ENCODE results near the gene F9. TPM values are rescaled to one million over a fixed set of nuclear protein-coding genes. Genes with fewer than 3 reads are reported as not detected.

Gene F9
- total RNA-seq, 1 donor from 2014 or later, result not detected

GRCh38 chrX:139543920-139544319 lies 13.4 kb downstream of the F9 start:
- TF ChIP-seq, protein P1, sequence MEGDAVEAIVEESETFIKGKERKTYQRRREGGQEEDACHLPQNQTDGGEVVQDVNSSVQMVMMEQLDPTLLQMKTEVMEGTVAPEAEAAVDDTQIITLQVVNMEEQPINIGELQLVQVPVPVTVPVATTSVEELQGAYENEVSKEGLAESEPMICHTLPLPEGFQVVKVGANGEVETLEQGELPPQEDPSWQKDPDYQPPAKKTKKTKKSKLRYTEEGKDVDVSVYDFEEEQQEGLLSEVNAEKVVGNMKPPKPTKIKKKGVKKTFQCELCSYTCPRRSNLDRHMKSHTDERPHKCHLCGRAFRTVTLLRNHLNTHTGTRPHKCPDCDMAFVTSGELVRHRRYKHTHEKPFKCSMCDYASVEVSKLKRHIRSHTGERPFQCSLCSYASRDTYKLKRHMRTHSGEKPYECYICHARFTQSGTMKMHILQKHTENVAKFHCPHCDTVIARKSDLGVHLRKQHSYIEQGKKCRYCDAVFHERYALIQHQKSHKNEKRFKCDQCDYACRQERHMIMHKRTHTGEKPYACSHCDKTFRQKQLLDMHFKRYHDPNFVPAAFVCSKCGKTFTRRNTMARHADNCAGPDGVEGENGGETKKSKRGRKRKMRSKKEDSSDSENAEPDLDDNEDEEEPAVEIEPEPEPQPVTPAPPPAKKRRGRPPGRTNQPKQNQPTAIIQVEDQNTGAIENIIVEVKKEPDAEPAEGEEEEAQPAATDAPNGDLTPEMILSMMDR (conservative IDR thresholded peaks at IDR 0.05), result no peak
- Mint-ChIP-seq H3K4me1 (no peaks in the 10 kb centered on the region), H3K36me3 (ENCODE audit: low read depth) (no peaks in the 10 kb centered on the region), H3K27ac (ENCODE audit: unreplicated experiment) (no peak overlapping the region), H3K27me3 (ENCODE audit: low read depth) (no peaks in the 10 kb centered on the region), H3K9me3 (peaks cover 2% of the 10 kb centered on the region), H3K4me3 (no peak overlapping the region)
- DNase-seq (ENCODE audit: low read depth, low spot score), result no peak

- TF ChIP-seq, protein P1 (conservative IDR thresholded peaks at IDR 0.05), result no peak
- DNase-seq (ENCODE audit: low read depth, low spot score), result no peak
- Mint-ChIP-seq H3K27me3 (ENCODE audit: low read depth) (no peaks in the 10 kb centered on the region), H3K36me3 (ENCODE audit: low read depth) (no peaks in the 10 kb centered on the region), H3K27ac (ENCODE audit: unreplicated experiment) (no peak overlapping the region), H3K4me1 (no peaks in the 10 kb centered on the region), H3K9me3 (peaks cover 2% of the 10 kb centered on the region), H3K4me3 (no peak overlapping the region)
Measured at GRCh38 chrX:139544591-139544990, 14.1 kb downstream of the F9 start.

GRCh38 chrX:139554376-139554775 lies 23.8 kb downstream of the F9 start:
- no peak overlapping the region for H3K4me3 Mint-ChIP-seq
- H3K9me3 Mint-ChIP-seq, result peaks cover 2% of the 10 kb centered on the region
- H3K36me3 Mint-ChIP-seq (ENCODE audit: low read depth), result no peaks in the 10 kb centered on the region
- TF ChIP-seq, protein P1 (conservative IDR thresholded peaks at IDR 0.05), result no peak
- no peak for DNase-seq (ENCODE audit: low read depth, low spot score)
- no peaks in the 10 kb centered on the region for H3K27me3 Mint-ChIP-seq (ENCODE audit: low read depth)
- H3K4me1 Mint-ChIP-seq, result peaks cover 9% of the 10 kb centered on the region
- no peak overlapping the region for H3K27ac Mint-ChIP-seq (ENCODE audit: unreplicated experiment)

GRCh38 chrX:139554991-139555675 lies 24.6 kb downstream of the F9 start:
- H3K27ac Mint-ChIP-seq (ENCODE audit: unreplicated experiment), result no peak overlapping the region
- peaks cover 5% of the 10 kb centered on the region for H3K4me1 Mint-ChIP-seq
- peaks cover 2% of the 10 kb centered on the region for H3K27me3 Mint-ChIP-seq (ENCODE audit: low read depth)
- H3K36me3 Mint-ChIP-seq (ENCODE audit: low read depth), result no peaks in the 10 kb centered on the region
- peaks cover 2% of the 10 kb centered on the region for H3K9me3 Mint-ChIP-seq
- no peak for DNase-seq (ENCODE audit: low read depth, low spot score)
- TF ChIP-seq, protein P1 (conservative IDR thresholded peaks at IDR 0.05), result no peak
- H3K4me3 Mint-ChIP-seq, result no peak overlapping the region

- TF ChIP-seq, protein P1 (conservative IDR thresholded peaks at IDR 0.05), result peak; percentile 83
- Mint-ChIP-seq H3K4me3 (no peak overlapping the region), H3K4me1 (peaks cover 3% of the 10 kb centered on the region), H3K27me3 (ENCODE audit: low read depth) (peaks cover 2% of the 10 kb centered on the region), H3K9me3 (no peaks in the 10 kb centered on the region), H3K36me3 (ENCODE audit: low read depth) (no peaks in the 10 kb centered on the region), H3K27ac (ENCODE audit: unreplicated experiment) (no peak overlapping the region)
- DNase-seq (ENCODE audit: low read depth, low spot score), result peak; percentile 48
Measured at GRCh38 chrX:139559383-139560042, 29.0 kb downstream of the F9 start.
